ENCODE results near the gene MINDY4. TPM values are rescaled to one million over a fixed set of nuclear protein-coding genes. Genes with fewer than 3 reads are reported as not detected.
"Not testable (repeated sequence)": the region's sequence is repeated elsewhere in the genome, so short reads cannot be mapped to it uniquely, and the experiment has no call there.

The MINDY4 gene
- total and polyA plus RNA-seq, 8 donors = 1.6 to 22.8 (median 6.4) TPM; not detected in 1

GRCh38 chr7:30805931-30806330 lies 34.7 kb downstream of the MINDY4 start:
- no peaks in the 10 kb centered on the region for H3K9me3 ChIP-seq
- no peak for DNase-seq
- no peak overlapping the region for H3K27ac ChIP-seq
- H3K4me1 ChIP-seq = peaks cover 0 to 30% (median 16%) of the 10 kb centered on the region in 4 donors
- intact Hi-C loops (cut with DNase I; ENCODE audit: low total_unique reads) = loop anchor here (10.0 kb wide), 1 partner anchor 319 kb away; no protein-coding TSS in a partner anchor
- no peaks in the 10 kb centered on the region for H3K27me3 ChIP-seq
- H3K36me3 ChIP-seq = no peaks in the 10 kb centered on the region
- no peak overlapping the region for H3K4me3 ChIP-seq
- 81 to 98% (median 90%) methylated on average over 6 of the region's 6 CpGs for WGBS, 5 donors
- TF ChIP-seq EP300 (IDR thresholded peaks at IDR 0.05) = no peak
- no peak for TF ChIP-seq POLR2AphosphoS5 (IDR thresholded peaks at IDR 0.05)
- TF ChIP-seq CTCF (IDR thresholded peaks at IDR 0.05) = no peak
- TF ChIP-seq POLR2A (IDR thresholded peaks at IDR 0.05) = no peak

- Histone ChIP-seq H3K27ac (peak overlapping the region in 1 of 5 donors; percentile 34), H3K4me1 (peaks cover 0 to 25% (median 15%) of the 10 kb centered on the region in 4 donors)
- H3K27me3 ChIP-seq, H3K36me3 ChIP-seq, H3K9me3 ChIP-seq, DNase-seq, H3K4me3 ChIP-seq: not testable (repeated sequence)
- intact Hi-C loops (cut with DNase I; ENCODE audit: low total_unique reads) = loop anchor here (10.0 kb wide), 1 partner anchor 317 kb away; no protein-coding TSS in a partner anchor
- WGBS, 5 donors = 95 to 98% (median 97%) methylated on average over 8 of the region's 8 CpGs
Measured at GRCh38 chr7:30807477-30807876, 36.3 kb downstream of the MINDY4 start.

GRCh38 chr7:30807941-30808340 lies 36.7 kb downstream of the MINDY4 start:
- not testable (repeated sequence) for H3K9me3 ChIP-seq, H3K36me3 ChIP-seq, DNase-seq, H3K4me3 ChIP-seq, H3K27me3 ChIP-seq
- intact Hi-C loops (cut with DNase I; ENCODE audit: low total_unique reads) = loop anchor here (10.0 kb wide), 1 partner anchor 317 kb away; no protein-coding TSS in a partner anchor
- WGBS, 5 donors = 93 to 97% (median 95%) methylated on average over 13 of the region's 13 CpGs
- H3K4me1 ChIP-seq = peaks cover 0 to 27% (median 15%) of the 10 kb centered on the region in 4 donors
- peak overlapping the region in 1 of 5 donors; percentile 34 for H3K27ac ChIP-seq

GRCh38 chr7:30810986-30811385 lies 39.8 kb downstream of the MINDY4 start:
- intact Hi-C loops (cut with DNase I; ENCODE audit: low total_unique reads) = no loop called here

GRCh38 chr7:30812676-30813075 lies 41.5 kb downstream of the MINDY4 start:
- Histone ChIP-seq H3K36me3 (no peaks in the 10 kb centered on the region), H3K27ac (peak overlapping the region in 3 of 5 donors; percentile 70 to 87 (median 75)), H3K4me3 (no peak overlapping the region), H3K27me3 (no peaks in the 10 kb centered on the region), H3K9me3 (no peaks in the 10 kb centered on the region), H3K4me1 (peaks cover 0 to 45% (median 12%) of the 10 kb centered on the region in 4 donors)
- 89 to 97% (median 95%) methylated on average over 6 of the region's 6 CpGs for WGBS, 5 donors
- TF ChIP-seq CTCF (IDR thresholded peaks at IDR 0.05) (no peak), POLR2AphosphoS5 (IDR thresholded peaks at IDR 0.05) (no peak), EP300 (IDR thresholded peaks at IDR 0.05) (no peak), POLR2A (IDR thresholded peaks at IDR 0.05) (no peak)
- intact Hi-C loops (cut with DNase I; ENCODE audit: low total_unique reads) = no loop called here
- no peak for DNase-seq

More at GRCh38 chr7:30810986-30811385, 39.8 kb downstream of the MINDY4 start:
- no peaks in the 10 kb centered on the region for H3K36me3 ChIP-seq
- 93 to 97% (median 94%) methylated on average over 5 of the region's 5 CpGs for WGBS, 5 donors
- H3K4me3 ChIP-seq = no peak overlapping the region
- H3K27ac ChIP-seq = peak overlapping the region in 1 of 5 donors; percentile 87
- no peaks in the 10 kb centered on the region for H3K27me3 ChIP-seq
- no peak for DNase-seq
- H3K4me1 ChIP-seq = peaks cover 0 to 32% (median 6%) of the 10 kb centered on the region in 4 donors
- TF ChIP-seq POLR2AphosphoS5 (IDR thresholded peaks at IDR 0.05) (no peak), EP300 (IDR thresholded peaks at IDR 0.05) (no peak), POLR2A (IDR thresholded peaks at IDR 0.05) (no peak), CTCF (IDR thresholded peaks at IDR 0.05) (no peak)
- H3K9me3 ChIP-seq = no peaks in the 10 kb centered on the region
